WTC11 (cell line): ENCODE measurements around the gene RBM15.

Source experiments
- CREM ChIP-seq: sonication (generic); formaldehyde crosslinking; IDR thresholded peaks from 2 replicates; pipeline ENCODE4 v1.8.1; 2022; ENCODE audit warnings: mild to moderate bottlenecking, missing genetic modification reagents, moderate library complexity
- SMAD4 ChIP-seq: sonication (generic); formaldehyde crosslinking; IDR thresholded peaks from 2 replicates; pipeline ENCODE4 v1.8.0; 2022; ENCODE audit warnings: mild to moderate bottlenecking, missing genetic modification reagents
- ZNF232 ChIP-seq: sonication (generic); formaldehyde crosslinking; IDR thresholded peaks from 2 replicates; pipeline ENCODE4 v1.8.0; 2022; ENCODE audit warnings: mild to moderate bottlenecking, missing genetic modification reagents
- ZNF416 ChIP-seq: fragments of 250-450 bp; sonication (Bioruptor Pico); IDR thresholded peaks from 2 replicates; pipeline ENCODE4 v1.9.0; 2021; ENCODE audit warnings: mild to moderate bottlenecking, inconsistent platforms
- TF ChIP-seq, protein P1 (sequence below): fragments of 200-600 bp; IDR thresholded peaks from 2 replicates; pipeline ENCODE4 v1.8.0; 2022; ENCODE audit warnings: antibody characterized with exemption

GRCh38 chr1:110385369-110385768 lies 46.2 kb downstream of the RBM15 start:
- TF ChIP-seq, protein P1, sequence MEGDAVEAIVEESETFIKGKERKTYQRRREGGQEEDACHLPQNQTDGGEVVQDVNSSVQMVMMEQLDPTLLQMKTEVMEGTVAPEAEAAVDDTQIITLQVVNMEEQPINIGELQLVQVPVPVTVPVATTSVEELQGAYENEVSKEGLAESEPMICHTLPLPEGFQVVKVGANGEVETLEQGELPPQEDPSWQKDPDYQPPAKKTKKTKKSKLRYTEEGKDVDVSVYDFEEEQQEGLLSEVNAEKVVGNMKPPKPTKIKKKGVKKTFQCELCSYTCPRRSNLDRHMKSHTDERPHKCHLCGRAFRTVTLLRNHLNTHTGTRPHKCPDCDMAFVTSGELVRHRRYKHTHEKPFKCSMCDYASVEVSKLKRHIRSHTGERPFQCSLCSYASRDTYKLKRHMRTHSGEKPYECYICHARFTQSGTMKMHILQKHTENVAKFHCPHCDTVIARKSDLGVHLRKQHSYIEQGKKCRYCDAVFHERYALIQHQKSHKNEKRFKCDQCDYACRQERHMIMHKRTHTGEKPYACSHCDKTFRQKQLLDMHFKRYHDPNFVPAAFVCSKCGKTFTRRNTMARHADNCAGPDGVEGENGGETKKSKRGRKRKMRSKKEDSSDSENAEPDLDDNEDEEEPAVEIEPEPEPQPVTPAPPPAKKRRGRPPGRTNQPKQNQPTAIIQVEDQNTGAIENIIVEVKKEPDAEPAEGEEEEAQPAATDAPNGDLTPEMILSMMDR = no peak
- TF ChIP-seq SMAD4 = no peak
- TF ChIP-seq ZNF416 (CRISPR knock-in tag) = no peak
- no peak for TF ChIP-seq CREM (CRISPR knock-in tag)
- TF ChIP-seq ZNF232 (CRISPR knock-in tag) = no peak
